ENCODE measurements around the gene POLK. TPM values are rescaled to one million over a fixed set of nuclear protein-coding genes. Genes with fewer than 3 reads are reported as not detected.

Gene POLK
- total and polyA plus RNA-seq, 2 of the 13 experiments (the other 11 are each of a cell fraction or from before 2014, with no cell fraction given), result 8.6 to 11.7 TPM

GRCh38 chr5:75511435-75512382 lies at the start of gene POLK, which contains the start of gene CERT1 (continued):
- TF ChIP-seq, protein P1, sequence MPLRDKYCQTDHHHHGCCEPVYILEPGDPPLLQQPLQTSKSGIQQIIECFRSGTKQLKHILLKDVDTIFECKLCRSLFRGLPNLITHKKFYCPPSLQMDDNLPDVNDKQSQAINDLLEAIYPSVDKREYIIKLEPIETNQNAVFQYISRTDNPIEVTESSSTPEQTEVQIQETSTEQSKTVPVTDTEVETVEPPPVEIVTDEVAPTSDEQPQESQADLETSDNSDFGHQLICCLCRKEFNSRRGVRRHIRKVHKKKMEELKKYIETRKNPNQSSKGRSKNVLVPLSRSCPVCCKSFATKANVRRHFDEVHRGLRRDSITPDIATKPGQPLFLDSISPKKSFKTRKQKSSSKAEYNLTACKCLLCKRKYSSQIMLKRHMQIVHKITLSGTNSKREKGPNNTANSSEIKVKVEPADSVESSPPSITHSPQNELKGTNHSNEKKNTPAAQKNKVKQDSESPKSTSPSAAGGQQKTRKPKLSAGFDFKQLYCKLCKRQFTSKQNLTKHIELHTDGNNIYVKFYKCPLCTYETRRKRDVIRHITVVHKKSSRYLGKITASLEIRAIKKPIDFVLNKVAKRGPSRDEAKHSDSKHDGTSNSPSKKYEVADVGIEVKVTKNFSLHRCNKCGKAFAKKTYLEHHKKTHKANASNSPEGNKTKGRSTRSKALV (CRISPR knock-in tag; IDR thresholded peaks at IDR 0.05), result no peak
- TF ChIP-seq SP1 (IDR thresholded peaks at IDR 0.05) (no peak), SP1 (CRISPR knock-in tag; IDR thresholded peaks at IDR 0.05) (peak; percentile 52; the same call in 1 of the 2 replicates), DMAP1 (CRISPR knock-in tag; IDR thresholded peaks at IDR 0.05) (peak; percentile 73), ZNF383 (CRISPR knock-in tag; IDR thresholded peaks at IDR 0.05; ENCODE audit: borderline replicate concordance) (no peak), TSC22D2 (CRISPR knock-in tag; IDR thresholded peaks at IDR 0.05; ENCODE audit: borderline replicate concordance) (no peak), MTF1 (CRISPR knock-in tag; IDR thresholded peaks at IDR 0.05) (no peak), ZNF431 (CRISPR knock-in tag; IDR thresholded peaks at IDR 0.05; ENCODE audit: borderline replicate concordance, low read depth) (peak; percentile 67; the same call in 1 of the 2 replicates), EZH2 (conservative IDR thresholded peaks at IDR 0.05; ENCODE audit: low read depth, low read length) (no peak), ZNF205 (CRISPR knock-in tag; IDR thresholded peaks at IDR 0.05) (no peak; the same call in 1 of the 2 replicates), ZNF124 (CRISPR knock-in tag; IDR thresholded peaks at IDR 0.05) (0 out of 2 replicates have a peak, but pooled peaks have one; percentile 42), IRF2 (CRISPR knock-in tag; IDR thresholded peaks at IDR 0.05) (peak; percentile 84), LRRFIP1 (CRISPR knock-in tag; conservative IDR thresholded peaks at IDR 0.05) (no peak), CBX1 (IDR thresholded peaks at IDR 0.05; ENCODE audit: low read depth) (peak; percentile 9), NR3C1 (CRISPR knock-in tag; IDR thresholded peaks at IDR 0.05) (no peak), GABPA (IDR thresholded peaks at IDR 0.05; ENCODE audit: low read depth, low read length) (peak; percentile 43; the same call in 1 of the 2 replicates), GABPA (CRISPR knock-in tag; IDR thresholded peaks at IDR 0.05; ENCODE audit: low read depth) (peak; percentile 81), RAD51 (IDR thresholded peaks at IDR 0.05; ENCODE audit: borderline replicate concordance) (no peak), ZNF260 (CRISPR knock-in tag; IDR thresholded peaks at IDR 0.05; ENCODE audit: borderline replicate concordance, low read depth) (no peak), TRIM24 (CRISPR knock-in tag; IDR thresholded peaks at IDR 0.05) (no peak), THAP11 (CRISPR knock-in tag; IDR thresholded peaks at IDR 0.05) (peak; percentile 98), BCL6 (CRISPR knock-in tag; IDR thresholded peaks at IDR 0.05) (peak; percentile 30), ZFP82 (CRISPR knock-in tag; IDR thresholded peaks at IDR 0.05; ENCODE audit: borderline replicate concordance) (no peak), PHF8 (CRISPR knock-in tag; IDR thresholded peaks at IDR 0.05) (peak; percentile 87)
- TF ChIP-seq, protein P2, sequence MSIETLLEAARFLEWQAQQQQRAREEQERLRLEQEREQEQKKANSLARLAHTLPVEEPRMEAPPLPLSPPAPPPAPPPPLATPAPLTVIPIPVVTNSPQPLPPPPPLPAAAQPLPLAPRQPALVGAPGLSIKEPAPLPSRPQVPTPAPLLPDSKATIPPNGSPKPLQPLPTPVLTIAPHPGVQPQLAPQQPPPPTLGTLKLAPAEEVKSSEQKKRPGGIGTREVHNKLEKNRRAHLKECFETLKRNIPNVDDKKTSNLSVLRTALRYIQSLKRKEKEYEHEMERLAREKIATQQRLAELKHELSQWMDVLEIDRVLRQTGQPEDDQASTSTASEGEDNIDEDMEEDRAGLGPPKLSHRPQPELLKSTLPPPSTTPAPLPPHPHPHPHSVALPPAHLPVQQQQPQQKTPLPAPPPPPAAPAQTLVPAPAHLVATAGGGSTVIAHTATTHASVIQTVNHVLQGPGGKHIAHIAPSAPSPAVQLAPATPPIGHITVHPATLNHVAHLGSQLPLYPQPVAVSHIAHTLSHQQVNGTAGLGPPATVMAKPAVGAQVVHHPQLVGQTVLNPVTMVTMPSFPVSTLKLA (IDR thresholded peaks at IDR 0.05), result no peak
- TF ChIP-seq, protein P3, sequence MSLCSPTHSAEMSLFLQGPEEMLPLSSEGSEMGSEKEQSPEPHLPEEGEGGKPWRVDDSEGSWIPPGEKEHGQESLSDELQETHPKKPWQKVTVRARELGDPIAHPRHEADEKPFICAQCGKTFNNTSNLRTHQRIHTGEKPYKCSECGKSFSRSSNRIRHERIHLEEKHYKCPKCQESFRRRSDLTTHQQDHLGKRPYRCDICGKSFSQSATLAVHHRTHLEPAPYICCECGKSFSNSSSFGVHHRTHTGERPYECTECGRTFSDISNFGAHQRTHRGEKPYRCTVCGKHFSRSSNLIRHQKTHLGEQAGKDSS (CRISPR knock-in tag; IDR thresholded peaks at IDR 0.05; ENCODE audit: borderline replicate concordance, low read depth), result no peak
